ENCODE measurements around the gene THSD1. TPM values are rescaled to one million over a fixed set of nuclear protein-coding genes. Genes with fewer than 3 reads are reported as not detected.

The THSD1 gene
- polyA plus RNA-seq (2012; ENCODE audit: missing spikeins) = 0.15 TPM

DNA sequence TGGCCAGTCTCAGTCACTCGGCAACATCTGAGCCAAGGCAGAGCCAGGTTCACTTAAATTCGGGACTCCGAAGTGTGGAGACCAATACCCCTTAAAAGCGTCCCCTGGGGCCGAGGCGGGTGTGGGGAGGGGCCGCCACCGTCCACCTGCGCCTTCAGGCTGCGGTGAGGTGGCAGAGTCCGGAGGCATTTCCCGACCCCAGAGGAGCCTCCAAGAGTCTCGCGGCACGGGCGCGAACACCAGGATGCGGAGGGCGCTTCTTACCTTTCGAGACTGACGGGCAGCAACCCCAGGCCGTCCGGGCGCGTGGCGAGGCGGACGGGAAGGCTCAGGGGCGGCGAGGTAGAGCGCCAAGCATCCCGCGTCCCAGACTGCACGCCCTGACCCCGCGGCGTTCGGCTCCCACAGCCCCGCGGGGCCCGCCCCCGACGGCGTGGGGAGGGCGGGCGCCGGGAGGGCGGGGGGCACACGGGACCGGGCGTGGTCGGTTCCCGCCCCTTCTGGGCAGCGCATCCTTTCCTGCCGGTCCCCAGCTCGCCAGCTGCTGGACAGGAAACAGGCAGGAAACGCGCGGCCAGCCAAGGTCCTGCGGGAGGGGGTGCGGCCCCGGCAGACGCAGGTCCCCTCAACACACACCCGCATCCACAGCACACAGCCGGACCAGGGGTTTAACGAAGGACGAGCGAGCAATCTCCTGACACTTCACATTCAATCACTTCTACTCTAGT is at the start of gene THSD1:
TSS of gene THSD1 (minus strand) at position 406 of the 728 bp plus-strand sequence. CDS start 3,572 bp downstream, outside the sequence.
- DNase-seq (ENCODE audit: insufficient read length) = peak; percentile 28
- TF ChIP-seq POLR2AphosphoS5 (IDR thresholded peaks at IDR 0.05; ENCODE audit: low read depth, low read length) (no peak), POLR2A (IDR thresholded peaks at IDR 0.05; ENCODE audit: low read depth, low read length) (no peak), TAF1 (IDR thresholded peaks at IDR 0.05; ENCODE audit: borderline replicate concordance, low read depth, low read length) (no peak)
- no peak for FAIRE-seq

GRCh38 chr13:52455677-52456041 is 49.7 kb upstream of the THSD1 start:
- FAIRE-seq (peak; percentile 5), DNase-seq (ENCODE audit: insufficient read length) (peak; percentile 49)
- no peak for TF ChIP-seq POLR2A (IDR thresholded peaks at IDR 0.05; ENCODE audit: low read depth, low read length)
- no peak for TF ChIP-seq POLR2AphosphoS5 (IDR thresholded peaks at IDR 0.05; ENCODE audit: low read depth, low read length)
- TF ChIP-seq TAF1 (IDR thresholded peaks at IDR 0.05; ENCODE audit: borderline replicate concordance, low read depth, low read length) = no peak

- DNase-seq (ENCODE audit: insufficient read length) (peak; percentile 77), FAIRE-seq (peak; percentile 93)
- TF ChIP-seq POLR2AphosphoS5 (IDR thresholded peaks at IDR 0.05; ENCODE audit: low read depth, low read length) (peak; percentile 76), TAF1 (IDR thresholded peaks at IDR 0.05; ENCODE audit: borderline replicate concordance, low read depth, low read length) (peak; percentile 76), POLR2A (IDR thresholded peaks at IDR 0.05; ENCODE audit: low read depth, low read length) (peak; percentile 75; the same call in 1 of the 2 replicates)
These were observed 49.1 kb upstream of the THSD1 start, which contains the start of gene CKAP2 for GRCh38 chr13:52454820-52455676. Gene CKAP2 (plus strand): TSS chr13:52455478. CDS start chr13:52455557, 79 bp downstream.

GRCh38 chr13:52454459-52454819 is 48.5 kb upstream of the THSD1 start:
- FAIRE-seq = no peak

DNA sequence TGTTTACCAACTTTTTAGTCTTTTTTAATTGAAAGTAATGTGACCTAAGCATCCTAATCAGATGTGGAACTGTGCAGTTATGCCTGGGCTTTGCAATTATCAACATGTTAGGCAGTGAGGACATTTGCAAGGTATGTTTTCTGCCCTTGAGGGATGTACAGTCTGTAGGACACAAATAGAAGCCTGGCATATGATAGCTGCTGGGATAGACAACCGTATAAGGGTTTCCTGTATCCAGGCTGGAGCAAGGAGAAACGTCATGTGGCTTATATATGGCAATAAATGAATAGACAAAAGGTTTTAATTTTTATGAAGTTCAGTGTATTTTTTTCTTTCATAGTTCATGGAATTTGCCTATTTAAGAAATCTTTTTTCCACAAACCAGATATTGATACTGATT is 46.5 kb upstream of the THSD1 start:
- no peak for DNase-seq (ENCODE audit: insufficient read length)
- TF ChIP-seq POLR2A (IDR thresholded peaks at IDR 0.05; ENCODE audit: low read depth, low read length) (no peak), POLR2AphosphoS5 (IDR thresholded peaks at IDR 0.05; ENCODE audit: low read depth, low read length) (no peak), TAF1 (IDR thresholded peaks at IDR 0.05; ENCODE audit: borderline replicate concordance, low read depth, low read length) (no peak)
- FAIRE-seq = no peak

More at GRCh38 chr13:52454459-52454819, 48.5 kb upstream of the THSD1 start:
- DNase-seq (ENCODE audit: insufficient read length) = peak; percentile 12
- TF ChIP-seq POLR2AphosphoS5 (IDR thresholded peaks at IDR 0.05; ENCODE audit: low read depth, low read length) (no peak), POLR2A (IDR thresholded peaks at IDR 0.05; ENCODE audit: low read depth, low read length) (no peak), TAF1 (IDR thresholded peaks at IDR 0.05; ENCODE audit: borderline replicate concordance, low read depth, low read length) (no peak)

DNA sequence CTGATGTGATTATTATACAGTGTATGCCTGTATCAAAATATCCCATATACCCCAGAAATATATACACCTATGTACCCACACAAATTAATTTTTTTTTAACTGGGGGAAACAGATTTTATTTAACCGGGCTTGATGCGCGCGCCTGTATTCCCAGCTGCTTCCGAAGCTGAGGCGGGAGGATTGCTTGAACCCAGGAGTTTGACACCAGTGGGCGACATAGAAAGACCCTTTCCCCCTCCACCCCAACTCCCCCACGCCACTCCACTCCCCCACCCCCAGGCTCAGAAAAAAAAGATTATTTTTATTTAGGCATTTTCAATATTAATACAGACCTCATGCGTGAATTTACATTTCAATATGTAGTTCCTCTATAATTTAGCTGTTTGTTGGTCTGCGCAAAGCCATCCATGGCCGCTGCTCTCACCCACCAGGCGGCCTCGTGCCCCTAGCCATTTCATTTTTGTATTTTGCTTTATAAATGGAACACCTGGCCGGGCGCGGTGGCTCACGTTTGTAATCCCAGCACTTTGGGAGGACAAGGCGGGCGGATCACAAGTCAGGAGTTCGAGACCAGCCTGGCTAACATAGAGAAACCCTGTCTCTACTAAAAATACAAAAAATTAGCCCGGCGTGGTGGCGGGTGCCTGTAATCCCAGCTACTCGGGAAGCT is 45.3 kb upstream of the THSD1 start:
- TF ChIP-seq TAF1 (IDR thresholded peaks at IDR 0.05; ENCODE audit: borderline replicate concordance, low read depth, low read length) (no peak), POLR2A (IDR thresholded peaks at IDR 0.05; ENCODE audit: low read depth, low read length) (no peak), POLR2AphosphoS5 (IDR thresholded peaks at IDR 0.05; ENCODE audit: low read depth, low read length) (no peak)

DNA sequence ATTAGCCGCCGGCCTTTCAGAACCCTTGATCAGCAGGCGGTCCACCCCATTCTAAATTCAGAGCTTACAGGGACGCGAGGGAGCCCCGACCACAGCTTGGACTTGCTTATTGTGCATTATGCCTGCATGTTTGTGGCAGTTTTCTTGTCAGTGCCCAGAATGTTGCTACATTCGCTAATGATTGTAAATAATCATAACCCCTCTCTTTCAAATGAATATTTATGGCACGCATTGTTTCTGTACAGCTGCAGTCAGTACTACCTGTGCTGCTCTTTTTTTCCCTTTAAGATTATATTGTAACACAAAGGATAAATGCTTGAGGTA is 44.8 kb upstream of the THSD1 start:
- TF ChIP-seq POLR2AphosphoS5 (IDR thresholded peaks at IDR 0.05; ENCODE audit: low read depth, low read length) (no peak), POLR2A (IDR thresholded peaks at IDR 0.05; ENCODE audit: low read depth, low read length) (no peak), TAF1 (IDR thresholded peaks at IDR 0.05; ENCODE audit: borderline replicate concordance, low read depth, low read length) (no peak)
- FAIRE-seq (no peak), DNase-seq (ENCODE audit: insufficient read length) (no peak)

More for the DNA sequence above, 45.3 kb upstream of the THSD1 start:
- no peak for FAIRE-seq
- no peak for DNase-seq (ENCODE audit: insufficient read length)

GRCh38 chr13:52450012-52450792 is 44.2 kb upstream of the THSD1 start, which contains the start of gene VPS36:
Gene VPS36 (minus strand): TSS chr13:52450634. CDS start chr13:52450594, 40 bp downstream.
- TF ChIP-seq POLR2A (IDR thresholded peaks at IDR 0.05; ENCODE audit: low read depth, low read length) = peak; percentile 89
- TF ChIP-seq POLR2AphosphoS5 (IDR thresholded peaks at IDR 0.05; ENCODE audit: low read depth, low read length) = peak; percentile 86
- no peak for TF ChIP-seq TAF1 (IDR thresholded peaks at IDR 0.05; ENCODE audit: borderline replicate concordance, low read depth, low read length)
- DNase-seq (ENCODE audit: insufficient read length) (peak; percentile 73), FAIRE-seq (peak; percentile 95)

GRCh38 chr13:52449331-52450011 is 43.5 kb upstream of the THSD1 start:
- TF ChIP-seq TAF1 (IDR thresholded peaks at IDR 0.05; ENCODE audit: borderline replicate concordance, low read depth, low read length) = no peak
- TF ChIP-seq POLR2A (IDR thresholded peaks at IDR 0.05; ENCODE audit: low read depth, low read length) = no peak
- TF ChIP-seq POLR2AphosphoS5 (IDR thresholded peaks at IDR 0.05; ENCODE audit: low read depth, low read length) = no peak
- no peak for FAIRE-seq
- no peak for DNase-seq (ENCODE audit: insufficient read length)
